Measurements from ENCODE around the gene GPR149.
"Not testable (repeated sequence)": the region's sequence is repeated elsewhere in the genome, so short reads cannot be mapped to it uniquely, and the experiment has no call there.

GPR149 gene, protein sequence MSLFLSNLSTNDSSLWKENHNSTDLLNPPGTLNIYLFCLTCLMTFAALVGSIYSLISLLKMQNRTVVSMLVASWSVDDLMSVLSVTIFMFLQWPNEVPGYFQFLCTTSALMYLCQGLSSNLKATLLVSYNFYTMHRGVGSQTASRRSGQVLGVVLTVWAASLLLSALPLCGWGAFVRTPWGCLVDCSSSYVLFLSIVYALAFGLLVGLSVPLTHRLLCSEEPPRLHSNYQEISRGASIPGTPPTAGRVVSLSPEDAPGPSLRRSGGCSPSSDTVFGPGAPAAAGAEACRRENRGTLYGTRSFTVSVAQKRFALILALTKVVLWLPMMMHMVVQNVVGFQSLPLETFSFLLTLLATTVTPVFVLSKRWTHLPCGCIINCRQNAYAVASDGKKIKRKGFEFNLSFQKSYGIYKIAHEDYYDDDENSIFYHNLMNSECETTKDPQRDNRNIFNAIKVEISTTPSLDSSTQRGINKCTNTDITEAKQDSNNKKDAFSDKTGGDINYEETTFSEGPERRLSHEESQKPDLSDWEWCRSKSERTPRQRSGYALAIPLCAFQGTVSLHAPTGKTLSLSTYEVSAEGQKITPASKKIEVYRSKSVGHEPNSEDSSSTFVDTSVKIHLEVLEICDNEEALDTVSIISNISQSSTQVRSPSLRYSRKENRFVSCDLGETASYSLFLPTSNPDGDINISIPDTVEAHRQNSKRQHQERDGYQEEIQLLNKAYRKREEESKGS

DNA sequence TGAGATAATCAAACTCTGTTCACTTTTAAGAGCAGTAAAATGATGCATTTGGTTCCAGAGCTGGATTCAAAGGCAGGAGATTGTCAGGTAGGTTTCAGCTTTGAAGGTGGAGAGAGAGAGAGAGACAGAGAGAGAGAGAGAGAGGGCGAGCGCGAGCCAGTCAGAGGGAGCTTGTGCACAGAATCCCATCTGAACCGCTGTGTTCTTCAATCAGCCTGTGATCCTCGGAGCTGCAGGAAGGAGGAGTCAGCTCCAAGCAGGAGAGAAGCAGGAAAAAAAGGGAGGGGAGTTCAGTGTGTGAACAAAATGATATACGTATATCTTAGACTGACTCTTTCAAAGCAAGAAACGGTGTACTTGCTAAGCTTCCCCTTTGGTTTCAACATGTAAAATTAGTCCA, at the start of gene GPR149:
Gene GPR149, minus strand, starts transcription at position 177 of the 400 bp plus-strand sequence. CDS start 575 bp downstream, outside the sequence.
- DNase-seq = no peak

DNA sequence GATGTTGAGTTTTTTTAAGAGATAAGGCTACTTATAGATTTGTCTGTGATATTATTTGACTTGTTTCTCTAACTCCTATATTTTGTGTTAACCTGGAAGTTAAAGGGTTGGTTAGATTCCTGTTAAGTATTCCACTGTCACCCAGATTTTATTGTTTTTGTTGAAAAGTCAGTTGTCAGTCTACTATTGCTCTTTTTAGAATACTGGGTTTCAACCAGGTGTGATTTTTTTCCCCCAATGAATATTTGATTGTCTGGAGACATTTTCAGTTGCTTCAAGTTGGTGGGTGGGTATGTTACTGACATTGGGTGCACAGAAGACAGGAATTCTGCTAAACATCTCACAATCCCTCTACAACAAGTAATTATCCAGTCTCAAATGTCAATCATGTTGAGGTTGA, 43.8 kb upstream of the GPR149 start:
- DNase-seq = no peak

DNA sequence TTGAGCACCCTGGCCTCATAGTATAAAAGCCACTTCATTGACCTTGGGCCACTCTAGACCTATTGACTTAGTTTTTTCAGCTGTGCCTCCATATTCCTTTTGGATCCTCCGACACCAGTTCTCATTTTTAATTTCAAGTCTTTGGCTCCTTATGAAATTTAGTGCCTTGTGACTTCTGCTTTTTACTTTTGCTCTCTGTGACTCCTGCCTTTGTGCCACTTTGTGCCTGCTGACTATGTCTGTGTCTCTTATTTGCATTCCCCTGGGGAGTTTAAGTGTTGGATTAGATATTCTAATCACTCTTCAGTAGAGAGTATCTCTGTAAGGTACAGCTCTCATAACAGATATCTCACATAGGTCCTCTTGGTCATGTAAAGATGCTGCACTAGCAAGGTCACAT, 39.6 kb upstream of the GPR149 start:
- DNase-seq = no peak

- DNase-seq = no peak
These were observed 34.6 kb upstream of the GPR149 start for GRCh38 chr3:154464440-154465190.

DNA sequence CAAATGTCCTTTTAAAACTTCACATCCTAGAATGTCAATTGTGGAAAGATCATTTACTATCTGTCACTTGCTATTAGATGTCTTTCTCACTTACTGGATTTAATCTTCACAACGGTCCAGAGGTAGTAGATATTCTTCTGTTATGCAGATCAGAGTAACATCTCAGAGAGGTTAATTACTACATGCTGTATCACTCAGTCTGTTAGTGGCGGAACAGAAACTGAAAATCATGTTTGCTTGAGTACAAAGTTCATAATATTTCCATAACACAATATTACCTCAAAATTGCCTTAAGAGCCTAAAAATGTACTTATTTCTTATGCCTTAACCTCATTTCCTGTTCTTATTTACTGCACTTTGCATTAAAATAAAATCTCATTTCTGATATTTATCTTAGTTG, 28.6 kb upstream of the GPR149 start:
- DNase-seq = no peak

- DNase-seq = not testable (repeated sequence)
These were observed 9.1 kb upstream of the GPR149 start for GRCh38 chr3:154439081-154439480.

DNA sequence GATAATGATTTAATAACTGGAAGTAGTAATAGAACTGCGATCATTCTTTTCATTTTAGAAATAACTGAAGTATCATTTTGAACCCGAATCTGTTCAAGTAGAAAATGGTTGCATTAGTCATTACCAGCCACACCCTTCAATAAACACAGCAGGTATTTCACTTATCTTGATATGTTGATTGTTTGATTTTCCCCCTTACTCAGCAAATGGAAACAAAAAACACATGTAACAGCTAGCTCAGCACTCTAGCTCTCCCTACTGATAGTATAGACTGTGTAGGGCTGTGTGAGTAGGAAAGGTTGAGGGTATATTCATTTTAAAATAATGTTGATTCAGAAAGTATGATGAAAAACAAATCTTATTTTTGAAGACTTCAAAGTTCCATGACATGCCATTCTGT, 1.1 kb upstream of the GPR149 start:
- DNase-seq = no peak

- no peak for DNase-seq
These were observed 1.4 kb downstream of the GPR149 start for GRCh38 chr3:154428286-154429206.

GRCh38 chr3:154427685-154428285, 2.2 kb downstream of the GPR149 start:
- no peak for DNase-seq

DNA sequence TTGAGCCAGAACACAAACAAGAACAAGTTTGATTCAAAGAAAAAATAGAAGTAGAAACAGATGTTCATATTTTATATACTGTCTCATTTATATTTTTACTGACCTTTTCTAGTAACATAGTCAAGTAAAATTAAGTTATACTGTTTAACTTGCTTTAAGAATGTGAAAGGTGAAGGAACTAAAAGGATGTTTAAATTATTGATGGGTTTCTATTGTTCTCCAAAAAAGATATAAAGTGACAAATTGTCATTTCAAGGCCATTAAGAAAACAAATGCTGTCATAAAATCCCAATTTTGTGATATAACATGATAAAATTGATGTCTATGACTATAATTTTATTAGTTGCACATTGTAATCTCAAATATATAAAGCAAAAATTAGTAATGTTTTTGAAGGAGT, 7.3 kb downstream of the GPR149 start:
- no peak for DNase-seq

- no peak for DNase-seq
These were observed 8.9 kb downstream of the GPR149 start for GRCh38 chr3:154421083-154421482.

DNA sequence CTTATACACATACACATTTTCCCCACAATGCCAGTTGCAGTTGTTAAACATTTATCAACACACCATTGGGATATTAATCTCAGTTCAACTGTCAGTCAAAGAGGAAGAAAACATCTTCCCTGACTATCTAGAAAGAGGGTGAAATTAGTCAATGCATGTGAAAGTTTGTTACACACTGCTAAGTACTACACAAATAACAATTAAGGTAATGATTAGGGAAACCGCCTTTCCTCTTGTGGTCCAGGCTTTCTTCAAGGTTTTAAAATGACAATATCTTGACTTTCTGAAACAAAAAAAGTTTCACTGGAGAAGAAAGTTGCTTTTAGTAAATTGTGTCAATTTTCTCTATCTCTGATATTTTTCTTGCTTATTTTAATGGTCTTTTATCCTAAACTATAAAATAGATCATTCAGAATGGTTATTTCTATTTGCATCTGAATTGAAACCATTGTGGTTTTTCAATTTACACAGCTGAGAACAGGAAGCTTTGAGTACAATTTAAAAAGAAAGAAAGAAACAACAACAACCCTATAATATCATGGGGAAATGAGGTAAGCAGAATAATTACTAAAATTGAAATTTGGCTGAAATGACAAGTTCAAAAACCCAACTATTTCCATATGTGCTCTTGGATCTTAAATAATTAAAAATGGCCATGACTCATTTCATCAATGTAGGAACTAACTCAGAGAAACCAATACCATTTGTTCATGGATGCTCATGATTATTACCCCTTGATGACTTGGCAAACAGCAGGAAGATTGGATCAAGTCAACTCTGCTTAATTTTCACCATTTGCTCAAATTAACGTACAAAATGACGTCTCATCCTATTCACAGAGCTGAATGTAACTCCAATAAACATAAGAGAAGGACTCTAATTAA, 31.7 kb downstream of the GPR149 start:
- DNase-seq = no peak

GRCh38 chr3:154389861-154390260, 40.1 kb downstream of the GPR149 start:
- DNase-seq = no peak

GRCh38 chr3:154384479-154384878, 45.5 kb downstream of the GPR149 start:
- DNase-seq = no peak

- DNase-seq = no peak
These were observed 51.7 kb downstream of the GPR149 start for GRCh38 chr3:154378311-154378710.

- no peak for DNase-seq
These were observed 62.8 kb downstream of the GPR149 start for GRCh38 chr3:154367221-154367620.

GRCh38 chr3:154364849-154365248, 65.1 kb downstream of the GPR149 start:
- DNase-seq = no peak

- no peak for DNase-seq
These were observed 68.9 kb downstream of the GPR149 start for GRCh38 chr3:154361099-154361498.

- no peak for DNase-seq
These were observed 74.0 kb downstream of the GPR149 start for GRCh38 chr3:154356009-154356408.

DNA sequence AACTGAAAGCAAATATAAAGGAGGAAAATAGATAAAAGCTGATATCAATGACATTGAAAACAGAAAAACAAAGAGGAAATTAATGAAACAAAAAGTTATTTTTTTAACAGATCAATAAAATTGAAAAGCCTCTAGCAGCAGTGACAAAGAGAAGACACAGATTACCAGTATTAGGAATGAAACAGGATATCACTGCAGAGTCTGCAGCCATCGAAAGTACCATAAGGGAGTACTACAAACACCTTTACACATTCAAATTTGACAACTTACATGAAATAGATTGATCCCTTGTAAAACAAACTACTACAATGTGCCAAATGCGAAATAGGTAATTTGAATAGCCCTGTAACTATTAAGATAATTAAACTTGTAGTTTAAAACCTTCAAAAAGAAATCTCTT, 80.8 kb downstream of the GPR149 start:
- DNase-seq = no peak
